B cell (primary cell): ENCODE data around the gene ARPP21. TPM values are rescaled to one million over a fixed set of nuclear protein-coding genes. Genes with fewer than 3 reads are reported as not detected.

Source experiments
- ATAC-seq: fragments of 200-7000 bp; cut with Tn5 transposase; one replicate; pipeline ENCODE4 v1.10.0; 2021; ENCODE audit warnings: low read depth, mild to moderate bottlenecking, moderate number of reproducible peaks, moderate library complexity
- CTCF ChIA-PET: fragments of 350-600 bp; sonication (Branson Sonifier 250); formaldehyde crosslinking; loops from one replicate; lab custom pipeline; 2021; ENCODE audit warnings: antibody characterized with exemption, inconsistent platforms; lab: Charles Lee
- POLR2A ChIA-PET: fragments of 350-600 bp; sonication (Branson Sonifier 250); formaldehyde crosslinking; loops from one replicate; lab custom pipeline; 2021; ENCODE audit warnings: antibody characterized with exemption; lab: Charles Lee
- DNase-seq: peaks from one replicate; pipeline ENCODE4 v3.0.0; 2013
- H2AFZ ChIP-seq: 2 replicates; pipeline ENCODE4 v1.6.1; 2012; ENCODE audit warnings: mild to moderate bottlenecking, low read depth, low read length; ENCODE audit not compliant: insufficient read depth, poor library complexity, severe bottlenecking
- H3K27ac ChIP-seq, 2 donors: 1 replicate in 1 of 2; 2 replicates in 1 of 2; pipeline ENCODE4 v1.5.1; 2012 to 2013; ENCODE audit warnings: low read length in 2 of 2, mild to moderate bottlenecking in 2 of 2, moderate library complexity in 1 of 2
- H3K27me3 ChIP-seq, 4 experiments: fragments of 200-600 bp in 1 of 4; sonication (generic) in 1 of 4; replicated peaks in 1 of 4; 1 replicate in 2 of 4; 2 replicates in 2 of 4; pipeline versions ENCODE4 v1.6.1 to v1.7.0; 2013 to 2016; ENCODE audit warnings: low read length in 3 of 4, mild to moderate bottlenecking in 2 of 4, mixed read lengths in 1 of 4, moderate library complexity in 1 of 4; ENCODE audit not compliant: insufficient read depth in 4 of 4, control insufficient read depth in 3 of 4; ENCODE audit errors: control extremely low read depth in 1 of 4
- H3K36me3 ChIP-seq, 2 experiments: replicated peaks in 1 of 2; 1 replicate in 1 of 2; 2 replicates in 1 of 2; pipeline versions ENCODE4 v1.6.1 to v1.7.1; 2013; ENCODE audit warnings: low read length in 1 of 2; ENCODE audit not compliant: insufficient read depth in 2 of 2, control insufficient read depth in 1 of 2; ENCODE audit errors: control extremely low read depth in 1 of 2, extremely low read depth in 1 of 2
- H3K4me1 ChIP-seq, 2 donors: fragments of 200-600 bp in 1 of 2; sonication (generic) in 1 of 2; 1 replicate in 1 of 2; 2 replicates in 1 of 2; pipeline versions ENCODE4 v1.5.1 to v1.6.1; 2013 to 2017; ENCODE audit warnings: low read length in 2 of 2; ENCODE audit not compliant: control insufficient read depth in 2 of 2, insufficient read depth in 2 of 2
- H3K4me2 ChIP-seq: replicated peaks from 2 replicates; pipeline ENCODE3; 2012; ENCODE audit warnings: mild to moderate bottlenecking, low read depth, low read length; ENCODE audit not compliant: poor library complexity, severe bottlenecking
- H3K4me3 ChIP-seq, 5 experiments: fragments of 200-600 bp in 1 of 5; sonication (generic) in 1 of 5; 1 replicate in 3 of 5; 2 replicates in 2 of 5; pipeline versions ENCODE4 v1.5.1 to v1.7.0; 2011 to 2016; ENCODE audit warnings: low read length in 4 of 5, mild to moderate bottlenecking in 4 of 5, low read depth in 2 of 5, control low read depth in 1 of 5, moderate library complexity in 1 of 5; ENCODE audit not compliant: insufficient read depth in 1 of 5; ENCODE audit errors: control extremely low read depth in 1 of 5, extremely low read depth in 1 of 5
- H3K79me2 ChIP-seq: fragments of 200-600 bp; sonication (generic); one replicate; pipeline ENCODE4 v1.6.0; 2016; ENCODE audit warnings: low read length; ENCODE audit not compliant: control insufficient read depth, insufficient read depth
- H3K9ac ChIP-seq: fragments of 200-600 bp; sonication (generic); 2 replicates; pipeline ENCODE4 v1.6.1; 2017; ENCODE audit warnings: mild to moderate bottlenecking, low read length, moderate library complexity
- H3K9me3 ChIP-seq, 3 donors: one replicate each; pipeline versions ENCODE4 v1.6.1 to v1.7.1; 2013; ENCODE audit warnings: low read length in 2 of 3; ENCODE audit not compliant: control insufficient read depth in 2 of 3, insufficient read depth in 1 of 3; ENCODE audit errors: control extremely low read depth in 1 of 3
- H4K20me1 ChIP-seq: 2 replicates; pipeline ENCODE4 v1.6.0; 2012; ENCODE audit warnings: mild to moderate bottlenecking, low read length; ENCODE audit not compliant: insufficient read depth, control insufficient read depth, poor library complexity, severe bottlenecking
- H3K27ac Mint-ChIP-seq: one replicate; pipeline ENCODE4 v1.8.0; 2021; ENCODE audit warnings: mixed read lengths
- H3K27me3 Mint-ChIP-seq: one replicate; pipeline ENCODE4 v1.8.0; 2021; ENCODE audit warnings: mixed read lengths
- H3K4me1 Mint-ChIP-seq: one replicate; pipeline ENCODE4 v1.8.0; 2021; ENCODE audit warnings: mixed read lengths
- H3K4me3 Mint-ChIP-seq: one replicate; pipeline ENCODE4 v1.8.0; 2021; ENCODE audit warnings: mixed read lengths
- H3K9me3 Mint-ChIP-seq: one replicate; pipeline ENCODE4 v1.8.0; 2022; ENCODE audit warnings: mixed read lengths; ENCODE audit not compliant: insufficient read depth
- EZH2 ChIP-seq: IDR thresholded peaks from 2 replicates; pipeline ENCODE4 v1.6.1; 2012; ENCODE audit warnings: borderline replicate concordance, low read depth, mild to moderate bottlenecking, moderate library complexity, low read length; ENCODE audit not compliant: insufficient read depth, poor library complexity, severe bottlenecking
- WGBS: methylation state at CpG from one replicate; pipeline ENCODE4 v1.1.5; 2013; ENCODE audit warnings: missing lambda C conversion rate; ENCODE audit not compliant: insufficient coverage; 5-methylcytosine and 5-hydroxymethylcytosine counted together
- intact Hi-C: fragments of 100-400 bp; cut with micrococcal nuclease; formaldehyde crosslinking; loops from one replicate; pipeline ENCODE4 v1.10.0; 2022
- polyA plus RNA-seq: library from polyadenylated mRNA; depleted of rRNA; stranded (reverse); fragments of >200 nt; gene quantifications from 2 replicates; pipeline ENCODE4 v1.2.3, GENCODE V29; 2012
- total RNA-seq, 2 donors: library from RNA; stranded (reverse); fragments of 120-200 nt in 1 of 2; gene quantifications; 1 replicate in 1 of 2; 2 replicates in 1 of 2; pipeline versions ENCODE4 v1.2.3 to v1.2.4, GENCODE V29; 2013 to 2022
- TF ChIP-seq, protein P1 (sequence below): fragments of 200-600 bp; IDR thresholded peaks from one replicate; pipeline ENCODE4 v1.8.0; 2022; ENCODE audit warnings: antibody characterized with exemption, mild to moderate bottlenecking

The ARPP21 gene
- total and polyA plus RNA-seq, 2 donors (not counting 1 experiment from before 2014, with no cell fraction given), result 0.10 TPM; not detected in 1

DNA sequence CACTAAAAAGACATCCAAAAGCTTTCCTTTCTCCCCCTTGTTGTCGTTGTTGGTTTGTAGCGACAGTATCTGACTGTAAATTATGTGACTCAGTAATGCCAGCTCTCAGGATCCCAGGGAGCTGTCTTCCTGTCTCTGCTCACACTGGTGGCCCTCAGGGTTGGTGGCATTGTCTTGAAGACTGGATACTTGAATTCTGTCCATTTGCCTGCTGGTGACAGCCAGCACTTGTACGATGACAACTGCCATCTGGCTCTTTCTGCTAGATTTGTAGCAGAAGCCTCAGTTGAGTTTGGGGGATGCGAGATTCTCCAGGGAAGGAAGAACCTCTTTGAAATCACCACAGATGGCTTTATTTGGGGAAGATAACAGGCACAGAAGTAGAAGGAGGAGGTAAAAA lies 120.8 kb downstream of the ARPP21 start:
- Mint-ChIP-seq H3K4me3 (no peak overlapping the region), H3K4me1 (no peaks in the 10 kb centered on the region), H3K27ac (no peak overlapping the region), H3K27me3 (no peaks in the 10 kb centered on the region), H3K9me3 (no peaks in the 10 kb centered on the region)
- H2AFZ ChIP-seq, result no peak overlapping the region
- H3K9ac ChIP-seq, result no peak overlapping the region
- no peaks in the 10 kb centered on the region for H3K36me3 ChIP-seq
- DNase-seq (no peak), ATAC-seq (no peak)
- no peaks in the 10 kb centered on the region for H3K4me1 ChIP-seq
- intact Hi-C loops, result no loop called here
- TF ChIP-seq EZH2, result no peak
- TF ChIP-seq, protein P1, sequence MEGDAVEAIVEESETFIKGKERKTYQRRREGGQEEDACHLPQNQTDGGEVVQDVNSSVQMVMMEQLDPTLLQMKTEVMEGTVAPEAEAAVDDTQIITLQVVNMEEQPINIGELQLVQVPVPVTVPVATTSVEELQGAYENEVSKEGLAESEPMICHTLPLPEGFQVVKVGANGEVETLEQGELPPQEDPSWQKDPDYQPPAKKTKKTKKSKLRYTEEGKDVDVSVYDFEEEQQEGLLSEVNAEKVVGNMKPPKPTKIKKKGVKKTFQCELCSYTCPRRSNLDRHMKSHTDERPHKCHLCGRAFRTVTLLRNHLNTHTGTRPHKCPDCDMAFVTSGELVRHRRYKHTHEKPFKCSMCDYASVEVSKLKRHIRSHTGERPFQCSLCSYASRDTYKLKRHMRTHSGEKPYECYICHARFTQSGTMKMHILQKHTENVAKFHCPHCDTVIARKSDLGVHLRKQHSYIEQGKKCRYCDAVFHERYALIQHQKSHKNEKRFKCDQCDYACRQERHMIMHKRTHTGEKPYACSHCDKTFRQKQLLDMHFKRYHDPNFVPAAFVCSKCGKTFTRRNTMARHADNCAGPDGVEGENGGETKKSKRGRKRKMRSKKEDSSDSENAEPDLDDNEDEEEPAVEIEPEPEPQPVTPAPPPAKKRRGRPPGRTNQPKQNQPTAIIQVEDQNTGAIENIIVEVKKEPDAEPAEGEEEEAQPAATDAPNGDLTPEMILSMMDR, result no peak
- H4K20me1 ChIP-seq, result no peaks in the 10 kb centered on the region
- no peaks in the 10 kb centered on the region for H3K79me2 ChIP-seq
- H3K9me3 ChIP-seq, result no peaks in the 10 kb centered on the region
- H3K4me3 ChIP-seq, result no peak overlapping the region
- no peaks in the 10 kb centered on the region for H3K27me3 ChIP-seq
- WGBS, result 68% methylated on average over 2 of the region's 4 CpGs
- ChIA-PET POLR2A (no interaction called here), CTCF (no interaction called here)
- no peak overlapping the region for H3K27ac ChIP-seq
- H3K4me2 ChIP-seq, result no peak overlapping the region

- intact Hi-C loops, result no loop called here
These were observed 122.0 kb downstream of the ARPP21 start for GRCh38 chr3:35761311-35761710.

More at GRCh38 chr3:35761311-35761710, 122.0 kb downstream of the ARPP21 start:
- DNase-seq, result no peak
- H3K36me3 ChIP-seq, result no peaks in the 10 kb centered on the region
- Mint-ChIP-seq H3K9me3 (no peaks in the 10 kb centered on the region), H3K27me3 (no peaks in the 10 kb centered on the region), H3K4me1 (no peaks in the 10 kb centered on the region), H3K27ac (no peak overlapping the region), H3K4me3 (no peak overlapping the region)
- no peak overlapping the region for H3K4me2 ChIP-seq
- ChIA-PET POLR2A (no interaction called here), CTCF (no interaction called here)
- no peak overlapping the region for H2AFZ ChIP-seq
- no peak overlapping the region for H3K9ac ChIP-seq
- no peaks in the 10 kb centered on the region for H3K79me2 ChIP-seq
- TF ChIP-seq, protein P1, result no peak
- TF ChIP-seq EZH2, result no peak
- H3K4me3 ChIP-seq, result no peak overlapping the region
- no peaks in the 10 kb centered on the region for H3K9me3 ChIP-seq
- no peaks in the 10 kb centered on the region for H3K27me3 ChIP-seq
- no peaks in the 10 kb centered on the region for H3K4me1 ChIP-seq
- no peak overlapping the region for H3K27ac ChIP-seq
- no peak for ATAC-seq
- no peaks in the 10 kb centered on the region for H4K20me1 ChIP-seq
- no CpG with 5 or more reads among the region's 1 CpG for WGBS
